ENCODE measurements around the gene TCF7L2.

GRCh38 chr10:112926906-112927688 is 22.9 kb upstream of the TCF7L2 start:
- no peak for TF ChIP-seq EZH2 (IDR thresholded peaks at IDR 0.05; ENCODE audit: low read length, missing control alignments)
- TF ChIP-seq CTCF (conservative IDR thresholded peaks at IDR 0.05 in 1 of 2, IDR thresholded peaks at IDR 0.05 in 1 of 2; ENCODE audit: low read depth in 1 of 2, low read length in 2 of 2): no peak
